Measurements from ENCODE around the gene RAB11FIP4.

The RAB11FIP4 gene

GRCh38 chr17:31497431-31497830, 106.0 kb downstream of the RAB11FIP4 start:
- TF ChIP-seq GABPA (IDR thresholded peaks at IDR 0.05; ENCODE audit: low read depth) (no peak), POLR2AphosphoS5 (IDR thresholded peaks at IDR 0.05; ENCODE audit: low read depth) (no peak), SPI1 (IDR thresholded peaks at IDR 0.05; ENCODE audit: borderline replicate concordance, low read depth) (no peak), REST (IDR thresholded peaks at IDR 0.05; ENCODE audit: insufficient replicate concordance, low read depth) (no peak), CTCF (IDR thresholded peaks at IDR 0.05; ENCODE audit: insufficient read depth, low read length) (no peak)
- DNase-seq (ENCODE audit: low read depth in 1 of 2, low spot score in 1 of 2): no peak
- Histone ChIP-seq H3K4me3 (replicated peaks; ENCODE audit: insufficient read depth, low read length) (no peak overlapping the region), H3K27me3 (ENCODE audit: insufficient read depth, poor library complexity, severe bottlenecking) (no peaks in the 10 kb centered on the region), H3K27ac (replicated peaks) (no peak overlapping the region)

GRCh38 chr17:31497994-31498826, 106.7 kb downstream of the RAB11FIP4 start:
- Histone ChIP-seq H3K27ac (replicated peaks) (no peak overlapping the region), H3K27me3 (ENCODE audit: insufficient read depth, poor library complexity, severe bottlenecking) (no peaks in the 10 kb centered on the region), H3K4me3 (replicated peaks; ENCODE audit: insufficient read depth, low read length) (no peak overlapping the region)
- DNase-seq (ENCODE audit: low read depth in 1 of 2, low spot score in 1 of 2): no peak
- no peak for TF ChIP-seq CTCF (IDR thresholded peaks at IDR 0.05; ENCODE audit: insufficient read depth, low read length)
- no peak for TF ChIP-seq REST (IDR thresholded peaks at IDR 0.05; ENCODE audit: insufficient replicate concordance, low read depth)
- TF ChIP-seq POLR2AphosphoS5 (IDR thresholded peaks at IDR 0.05; ENCODE audit: low read depth): no peak
- no peak for TF ChIP-seq GABPA (IDR thresholded peaks at IDR 0.05; ENCODE audit: low read depth)
- no peak for TF ChIP-seq SPI1 (IDR thresholded peaks at IDR 0.05; ENCODE audit: borderline replicate concordance, low read depth)

- TF ChIP-seq POLR2AphosphoS5 (IDR thresholded peaks at IDR 0.05; ENCODE audit: low read depth) (no peak), SPI1 (IDR thresholded peaks at IDR 0.05; ENCODE audit: borderline replicate concordance, low read depth) (no peak), REST (IDR thresholded peaks at IDR 0.05; ENCODE audit: insufficient replicate concordance, low read depth) (no peak), GABPA (IDR thresholded peaks at IDR 0.05; ENCODE audit: low read depth) (no peak), CTCF (IDR thresholded peaks at IDR 0.05; ENCODE audit: insufficient read depth, low read length) (no peak)
- no peak for DNase-seq (ENCODE audit: low read depth in 1 of 2, low spot score in 1 of 2)
- H3K4me3 ChIP-seq (replicated peaks; ENCODE audit: insufficient read depth, low read length): no peak overlapping the region
- H3K27ac ChIP-seq (replicated peaks): no peak overlapping the region
- no peaks in the 10 kb centered on the region for H3K27me3 ChIP-seq (ENCODE audit: insufficient read depth, poor library complexity, severe bottlenecking)
These were observed 108.5 kb downstream of the RAB11FIP4 start for GRCh38 chr17:31499771-31500554.
